Tibial nerve (tissue), 3 donors: ENCODE measurements around the gene HS6ST3.

Experiments used
- CTCF ChIP-seq, 5 experiments: fragments of 200-600 bp in 3 of 5; fragments of 450-650 bp in 2 of 5; sonication (generic) in 3 of 5; IDR thresholded peaks; one replicate each; pipeline ENCODE4 v1.5.1; 2016 to 2019; ENCODE audit warnings: antibody characterized with exemption in 5 of 5, mild to moderate bottlenecking in 3 of 5, moderate library complexity in 2 of 5
- POLR2A ChIP-seq, 2 donors: fragments of 450-650 bp; IDR thresholded peaks; one replicate each; pipeline ENCODE4 v1.6.1; 2017; ENCODE audit warnings: antibody characterized with exemption in 2 of 2, mild to moderate bottlenecking in 2 of 2, moderate library complexity in 2 of 2

GRCh38 chr13:96248103-96248502 is 158.2 kb downstream of the HS6ST3 start:
- TF ChIP-seq CTCF (IDR thresholded peaks at IDR 0.05) (no peak), POLR2A (IDR thresholded peaks at IDR 0.05) (no peak)
